Stimulated activated CD8-positive, alpha-beta memory T cell treated with anti-CD3 and anti-CD28 coated beads, Interleukin-7, amount 100 ng/mL, for 48 hours (primary cell): ENCODE measurements around the gene MAN1B1.
A peak's percentile ranks its signal among the peaks of the same experiment; 100 is the strongest.
"Not testable (repeated sequence)": the region's sequence is repeated elsewhere in the genome, so short reads cannot be mapped to it uniquely, and the experiment has no call there.

Source experiments
- DNase-seq, 2 donors: peaks; one replicate each; pipeline ENCODE4 v3.0.0-alpha.2; 2020; ENCODE audit warnings: low read depth in 1 of 2; ENCODE audit errors: extremely low read depth in 1 of 2

MAN1B1 gene

GRCh38 chr9:137126786-137127185 is 40.0 kb downstream of the MAN1B1 start:
- DNase-seq, result no peak

GRCh38 chr9:137127301-137128157 is 40.7 kb downstream of the MAN1B1 start:
- DNase-seq, result no peak

- DNase-seq, result no peak
Observed at GRCh38 chr9:137128158-137128861, 41.5 kb downstream of the MAN1B1 start.

- no peak for DNase-seq
Observed at GRCh38 chr9:137128862-137129455, 42.2 kb downstream of the MAN1B1 start.

- peak; percentile 86 to 88 for DNase-seq
Observed at GRCh38 chr9:137129456-137130175, 42.8 kb downstream of the MAN1B1 start.

GRCh38 chr9:137130176-137130755 is 43.5 kb downstream of the MAN1B1 start:
- no peak for DNase-seq

GRCh38 chr9:137134191-137134590 is 47.4 kb downstream of the MAN1B1 start:
- DNase-seq, result no peak

- not testable (repeated sequence) for DNase-seq
Observed at GRCh38 chr9:137135154-137135553, 48.4 kb downstream of the MAN1B1 start.

GRCh38 chr9:137136261-137136880 is 49.6 kb downstream of the MAN1B1 start:
- no peak for DNase-seq

GRCh38 chr9:137136881-137137607 is 50.3 kb downstream of the MAN1B1 start:
- DNase-seq, result no peak

GRCh38 chr9:137138058-137138721 is 51.4 kb downstream of the MAN1B1 start:
- no peak for DNase-seq

- DNase-seq, result no peak
Observed at GRCh38 chr9:137138722-137139467, 52.1 kb downstream of the MAN1B1 start, which contains the start of gene GRIN1. TSS of gene GRIN1 (plus strand) at chr9:137139154. CDS start at chr9:137139487, 333 bp downstream.

GRCh38 chr9:137139468-137140150 is 52.8 kb downstream of the MAN1B1 start:
- DNase-seq, result no peak

GRCh38 chr9:137140151-137141012 is 53.6 kb downstream of the MAN1B1 start:
- DNase-seq, result no peak

GRCh38 chr9:137141050-137141810 is 54.4 kb downstream of the MAN1B1 start:
- no peak for DNase-seq
